ENCODE data around the gene THPO.

THPO gene

GRCh38 chr3:184358124-184358767 lies 19.8 kb downstream of the THPO start:
- Histone ChIP-seq H4K91ac (ENCODE audit: low read depth, low read length, poor library complexity) (no peak overlapping the region), H2BK15ac (ENCODE audit: low read length) (no peak overlapping the region), H3K36me3 (replicated peaks in 1 of 2; ENCODE audit: control insufficient read depth in 2 of 2, insufficient read depth in 2 of 2, low read length in 2 of 2) (peaks cover 51 to 54% of the 10 kb centered on the region in 2 donors), H3K9me3 (replicated peaks in 1 of 2; ENCODE audit: control insufficient read depth in 2 of 2, insufficient read depth in 1 of 2, low read depth in 1 of 2, low read length in 2 of 2) (no peaks in the 10 kb centered on the region), H2AFZ (ENCODE audit: low read length) (no peak overlapping the region), H3K27ac (replicated peaks; ENCODE audit: low read length) (no peak overlapping the region), H2BK120ac (ENCODE audit: low read depth, low read length) (peak overlapping the region; percentile 31), H3K4me1 (ENCODE audit: control insufficient read depth in 2 of 2, insufficient read depth in 1 of 2, low read depth in 1 of 2, low read length in 2 of 2) (peaks cover 13 to 23% of the 10 kb centered on the region in 2 donors), H3K23ac (ENCODE audit: low read depth, low read length, poor library complexity) (peak overlapping the region; percentile 21), H2BK5ac (ENCODE audit: low read length) (no peak overlapping the region), H3K79me1 (ENCODE audit: low read depth, low read length) (peaks cover 23% of the 10 kb centered on the region), H3K18ac (ENCODE audit: low read length) (peak overlapping the region; percentile 9), H3K4me2 (ENCODE audit: insufficient read depth, low read length, poor library complexity, severe bottlenecking) (no peak overlapping the region), H3K4me3 (ENCODE audit: low read length in 2 of 2) (no peak overlapping the region), H4K8ac (ENCODE audit: low read depth, low read length) (no peak overlapping the region), H3K27me3 (ENCODE audit: control insufficient read depth in 3 of 3, insufficient read depth in 3 of 3, low read depth in 1 of 3, low read length in 3 of 3) (no peaks in the 10 kb centered on the region), H2AK5ac (ENCODE audit: low read depth, low read length) (peak overlapping the region; percentile 99), H3K4ac (ENCODE audit: low read length) (no peak overlapping the region), H2BK12ac (ENCODE audit: low read length) (peak overlapping the region; percentile 4), H3K14ac (ENCODE audit: low read length) (no peak overlapping the region), H3K9ac (ENCODE audit: low read depth, low read length, poor library complexity) (no peak overlapping the region)
- DNase-seq (ENCODE audit: low spot score) = no peak
- no CpG with 5 or more reads among the region's 12 CpGs for WGBS, 2 donors (ENCODE audit: extremely low coverage in 2 of 2, insufficient read length in 2 of 2, insufficient replicate concordance in 1 of 2)

GRCh38 chr3:184357248-184358123 lies 20.5 kb downstream of the THPO start:
- H3K36me3 ChIP-seq (replicated peaks in 1 of 2; ENCODE audit: control insufficient read depth in 2 of 2, insufficient read depth in 2 of 2, low read length in 2 of 2) = peaks cover 58 to 62% of the 10 kb centered on the region in 2 donors
- H3K4me2 ChIP-seq (ENCODE audit: insufficient read depth, low read length, poor library complexity, severe bottlenecking) = no peak overlapping the region
- no peak overlapping the region for H2BK12ac ChIP-seq (ENCODE audit: low read length)
- no peak overlapping the region for H4K91ac ChIP-seq (ENCODE audit: low read depth, low read length, poor library complexity)
- no peak overlapping the region for H3K18ac ChIP-seq (ENCODE audit: low read length)
- no peak overlapping the region for H2BK15ac ChIP-seq (ENCODE audit: low read length)
- no CpG with 5 or more reads among the region's 24 CpGs for WGBS, 2 donors (ENCODE audit: extremely low coverage in 2 of 2, insufficient read length in 2 of 2, insufficient replicate concordance in 1 of 2)
- peaks cover 23% of the 10 kb centered on the region for H3K79me1 ChIP-seq (ENCODE audit: low read depth, low read length)
- no peak overlapping the region for H3K4ac ChIP-seq (ENCODE audit: low read length)
- H3K27ac ChIP-seq (replicated peaks; ENCODE audit: low read length) = no peak overlapping the region
- H2AK5ac ChIP-seq (ENCODE audit: low read depth, low read length) = peak overlapping the region; percentile 99
- H3K14ac ChIP-seq (ENCODE audit: low read length) = no peak overlapping the region
- H3K4me3 ChIP-seq (ENCODE audit: low read length in 2 of 2) = no peak overlapping the region
- H3K27me3 ChIP-seq (ENCODE audit: control insufficient read depth in 3 of 3, insufficient read depth in 3 of 3, low read depth in 1 of 3, low read length in 3 of 3) = no peaks in the 10 kb centered on the region
- H2AFZ ChIP-seq (ENCODE audit: low read length) = no peak overlapping the region
- H4K8ac ChIP-seq (ENCODE audit: low read depth, low read length) = no peak overlapping the region
- no peak overlapping the region for H3K23ac ChIP-seq (ENCODE audit: low read depth, low read length, poor library complexity)
- no peaks in the 10 kb centered on the region for H3K9me3 ChIP-seq (replicated peaks in 1 of 2; ENCODE audit: control insufficient read depth in 2 of 2, insufficient read depth in 1 of 2, low read depth in 1 of 2, low read length in 2 of 2)
- DNase-seq (ENCODE audit: low spot score) = no peak
- no peak overlapping the region for H3K9ac ChIP-seq (ENCODE audit: low read depth, low read length, poor library complexity)
- H2BK120ac ChIP-seq (ENCODE audit: low read depth, low read length) = peak overlapping the region; percentile 31
- H3K4me1 ChIP-seq (ENCODE audit: control insufficient read depth in 2 of 2, insufficient read depth in 1 of 2, low read depth in 1 of 2, low read length in 2 of 2) = peaks cover 13 to 23% of the 10 kb centered on the region in 2 donors
- no peak overlapping the region for H2BK5ac ChIP-seq (ENCODE audit: low read length)

- Histone ChIP-seq H2BK5ac (ENCODE audit: low read length) (peak overlapping the region; percentile 16), H3K4ac (ENCODE audit: low read length) (no peak overlapping the region), H2BK15ac (ENCODE audit: low read length) (no peak overlapping the region), H2AFZ (ENCODE audit: low read length) (no peak overlapping the region), H3K9me3 (replicated peaks in 1 of 2; ENCODE audit: control insufficient read depth in 2 of 2, insufficient read depth in 1 of 2, low read depth in 1 of 2, low read length in 2 of 2) (no peaks in the 10 kb centered on the region), H3K18ac (ENCODE audit: low read length) (peak overlapping the region; percentile 67), H3K36me3 (replicated peaks in 1 of 2; ENCODE audit: control insufficient read depth in 2 of 2, insufficient read depth in 2 of 2, low read length in 2 of 2) (peaks cover 72 to 82% of the 10 kb centered on the region in 2 donors), H3K9ac (ENCODE audit: low read depth, low read length, poor library complexity) (peak overlapping the region; percentile 54), H2AK5ac (ENCODE audit: low read depth, low read length) (no peak overlapping the region), H3K4me3 (ENCODE audit: low read length in 2 of 2) (no peak overlapping the region), H4K8ac (ENCODE audit: low read depth, low read length) (no peak overlapping the region), H3K27ac (replicated peaks; ENCODE audit: low read length) (no peak overlapping the region), H3K4me2 (ENCODE audit: insufficient read depth, low read length, poor library complexity, severe bottlenecking) (no peak overlapping the region), H3K79me1 (ENCODE audit: low read depth, low read length) (peaks cover 14% of the 10 kb centered on the region), H3K14ac (ENCODE audit: low read length) (no peak overlapping the region), H3K4me1 (ENCODE audit: control insufficient read depth in 2 of 2, insufficient read depth in 1 of 2, low read depth in 1 of 2, low read length in 2 of 2) (peaks cover 13 to 25% of the 10 kb centered on the region in 2 donors), H3K27me3 (ENCODE audit: control insufficient read depth in 3 of 3, insufficient read depth in 3 of 3, low read depth in 1 of 3, low read length in 3 of 3) (no peaks in the 10 kb centered on the region), H4K91ac (ENCODE audit: low read depth, low read length, poor library complexity) (no peak overlapping the region), H2BK120ac (ENCODE audit: low read depth, low read length) (peak overlapping the region; percentile 0), H3K23ac (ENCODE audit: low read depth, low read length, poor library complexity) (no peak overlapping the region), H2BK12ac (ENCODE audit: low read length) (no peak overlapping the region)
- WGBS, 2 donors (ENCODE audit: extremely low coverage in 2 of 2, insufficient read length in 2 of 2, insufficient replicate concordance in 1 of 2) = no CpG with 5 or more reads among the region's 18 CpGs
- no peak for DNase-seq (ENCODE audit: low spot score)
Measured at GRCh38 chr3:184355261-184356040, 22.6 kb downstream of the THPO start.

Data from neuronal stem cell (in vitro differentiated cells).